PC-9 (cell line): ENCODE results near the gene CCR6.
"Not testable (repeated sequence)": the region's sequence is repeated elsewhere in the genome, so short reads cannot be mapped to it uniquely, and the experiment has no call there.

Experiments
- EZH2 ChIP-seq: fragments of 200-600 bp; sonication (generic); IDR thresholded peaks from 2 replicates; pipeline ENCODE4 v1.8.0; 2017; ENCODE audit warnings: antibody characterized with exemption, low read depth
- TF ChIP-seq, protein P1 (sequence below): fragments of 200-600 bp; sonication (generic); conservative IDR thresholded peaks from 2 replicates; pipeline ENCODE4 v1.6.1; 2017; ENCODE audit warnings: mixed run types, antibody characterized with exemption, mild to moderate bottlenecking, moderate library complexity

DNA sequence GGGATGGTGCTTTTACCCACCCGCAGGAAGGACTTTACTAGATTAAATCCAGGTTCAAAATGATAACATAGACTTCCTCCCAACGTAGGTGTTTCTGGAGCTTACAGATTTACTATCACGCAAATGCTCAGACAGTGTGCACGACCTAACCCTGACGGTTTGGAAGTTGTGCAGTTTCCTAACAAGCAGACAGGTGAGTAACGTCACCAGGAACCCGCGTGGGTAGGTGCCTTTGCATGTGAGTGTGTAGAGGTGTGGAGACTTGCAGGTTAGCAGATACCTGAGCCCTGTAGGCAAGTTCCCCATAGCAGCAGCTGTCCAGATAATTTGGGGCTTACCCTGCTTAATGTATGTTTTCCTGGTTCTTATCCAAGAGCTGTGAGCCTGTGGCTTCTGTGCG is 64.4 kb downstream of the CCR6 start:
- TF ChIP-seq, protein P1, sequence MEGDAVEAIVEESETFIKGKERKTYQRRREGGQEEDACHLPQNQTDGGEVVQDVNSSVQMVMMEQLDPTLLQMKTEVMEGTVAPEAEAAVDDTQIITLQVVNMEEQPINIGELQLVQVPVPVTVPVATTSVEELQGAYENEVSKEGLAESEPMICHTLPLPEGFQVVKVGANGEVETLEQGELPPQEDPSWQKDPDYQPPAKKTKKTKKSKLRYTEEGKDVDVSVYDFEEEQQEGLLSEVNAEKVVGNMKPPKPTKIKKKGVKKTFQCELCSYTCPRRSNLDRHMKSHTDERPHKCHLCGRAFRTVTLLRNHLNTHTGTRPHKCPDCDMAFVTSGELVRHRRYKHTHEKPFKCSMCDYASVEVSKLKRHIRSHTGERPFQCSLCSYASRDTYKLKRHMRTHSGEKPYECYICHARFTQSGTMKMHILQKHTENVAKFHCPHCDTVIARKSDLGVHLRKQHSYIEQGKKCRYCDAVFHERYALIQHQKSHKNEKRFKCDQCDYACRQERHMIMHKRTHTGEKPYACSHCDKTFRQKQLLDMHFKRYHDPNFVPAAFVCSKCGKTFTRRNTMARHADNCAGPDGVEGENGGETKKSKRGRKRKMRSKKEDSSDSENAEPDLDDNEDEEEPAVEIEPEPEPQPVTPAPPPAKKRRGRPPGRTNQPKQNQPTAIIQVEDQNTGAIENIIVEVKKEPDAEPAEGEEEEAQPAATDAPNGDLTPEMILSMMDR, result not testable (repeated sequence)
- TF ChIP-seq EZH2, result not testable (repeated sequence)
